ENCODE data around the gene TMEM138.

DNA sequence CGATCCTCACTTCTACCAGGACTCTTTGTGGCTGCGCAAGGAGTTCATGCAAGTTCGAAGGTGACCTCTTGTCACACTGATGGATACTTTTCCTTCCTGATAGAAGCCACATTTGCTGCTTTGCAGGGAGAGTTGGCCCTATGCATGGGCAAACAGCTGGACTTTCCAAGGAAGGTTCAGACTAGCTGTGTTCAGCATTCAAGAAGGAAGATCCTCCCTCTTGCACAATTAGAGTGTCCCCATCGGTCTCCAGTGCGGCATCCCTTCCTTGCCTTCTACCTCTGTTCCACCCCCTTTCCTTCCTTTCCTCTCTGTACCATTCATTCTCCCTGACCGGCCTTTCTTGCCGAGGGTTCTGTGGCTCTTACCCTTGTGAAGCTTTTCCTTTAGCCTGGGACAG, 6.5 kb downstream of the TMEM138 start:
- TF ChIP-seq POLR2A (IDR thresholded peaks at IDR 0.05; ENCODE audit: low read length) (no peak), GATA1 (IDR thresholded peaks at IDR 0.05; ENCODE audit: low read depth, low read length) (no peak)

Measured in erythroblast (primary cell).